GM12865 (cell line): Measurements from ENCODE around the gene NDUFS4.

Source experiments
- DNase-seq: peaks from one replicate; pipeline ENCODE4 v3.0.0; 2010; ENCODE audit warnings: low read depth
- H3K4me3 ChIP-seq: 2 replicates; pipeline ENCODE4 v1.5.1; 2011; ENCODE audit warnings: mild to moderate bottlenecking, low read depth, low read length, control low read depth
- TF ChIP-seq, protein P1 (sequence below): IDR thresholded peaks from 2 replicates; pipeline ENCODE4 v1.5.1; 2011; ENCODE audit warnings: low read length, control low read depth, low read depth, inconsistent platforms; ENCODE audit not compliant: insufficient read depth; ENCODE audit errors: missing control alignments

Gene NDUFS4

DNA sequence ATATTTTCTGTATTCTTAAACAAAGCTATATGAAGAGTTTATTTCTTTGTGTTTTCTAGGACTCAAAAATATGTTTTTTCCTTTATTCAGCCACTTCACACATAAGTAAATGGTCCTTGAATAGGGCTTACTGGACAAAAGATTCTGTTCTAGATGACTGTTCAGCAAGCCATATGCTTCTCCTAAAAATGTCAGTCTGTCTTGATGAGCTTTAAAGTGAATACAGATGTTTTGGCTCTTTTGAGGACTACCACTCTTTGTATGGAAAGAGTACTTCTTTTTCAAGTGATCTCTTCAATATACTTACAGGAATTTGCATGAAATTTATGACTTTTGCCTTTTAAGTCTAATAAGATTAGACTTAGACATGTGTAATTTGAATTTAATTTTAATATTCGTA is 8.4 kb downstream of the NDUFS4 start:
- no peak for DNase-seq
- TF ChIP-seq, protein P1, sequence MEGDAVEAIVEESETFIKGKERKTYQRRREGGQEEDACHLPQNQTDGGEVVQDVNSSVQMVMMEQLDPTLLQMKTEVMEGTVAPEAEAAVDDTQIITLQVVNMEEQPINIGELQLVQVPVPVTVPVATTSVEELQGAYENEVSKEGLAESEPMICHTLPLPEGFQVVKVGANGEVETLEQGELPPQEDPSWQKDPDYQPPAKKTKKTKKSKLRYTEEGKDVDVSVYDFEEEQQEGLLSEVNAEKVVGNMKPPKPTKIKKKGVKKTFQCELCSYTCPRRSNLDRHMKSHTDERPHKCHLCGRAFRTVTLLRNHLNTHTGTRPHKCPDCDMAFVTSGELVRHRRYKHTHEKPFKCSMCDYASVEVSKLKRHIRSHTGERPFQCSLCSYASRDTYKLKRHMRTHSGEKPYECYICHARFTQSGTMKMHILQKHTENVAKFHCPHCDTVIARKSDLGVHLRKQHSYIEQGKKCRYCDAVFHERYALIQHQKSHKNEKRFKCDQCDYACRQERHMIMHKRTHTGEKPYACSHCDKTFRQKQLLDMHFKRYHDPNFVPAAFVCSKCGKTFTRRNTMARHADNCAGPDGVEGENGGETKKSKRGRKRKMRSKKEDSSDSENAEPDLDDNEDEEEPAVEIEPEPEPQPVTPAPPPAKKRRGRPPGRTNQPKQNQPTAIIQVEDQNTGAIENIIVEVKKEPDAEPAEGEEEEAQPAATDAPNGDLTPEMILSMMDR: no peak
- no peak overlapping the region for H3K4me3 ChIP-seq

- no peak for DNase-seq
- no peak overlapping the region for H3K4me3 ChIP-seq
- TF ChIP-seq, protein P1: no peak
These were observed 9.0 kb downstream of the NDUFS4 start for GRCh38 chr5:53569453-53569852.

GRCh38 chr5:53571403-53571802 is 11.0 kb downstream of the NDUFS4 start:
- no peak for DNase-seq
- TF ChIP-seq, protein P1: no peak

GRCh38 chr5:53575101-53575500 is 14.7 kb downstream of the NDUFS4 start:
- TF ChIP-seq, protein P1: no peak
- no peak for DNase-seq
- no peak overlapping the region for H3K4me3 ChIP-seq

More at GRCh38 chr5:53571403-53571802, 11.0 kb downstream of the NDUFS4 start:
- no peak overlapping the region for H3K4me3 ChIP-seq

- TF ChIP-seq, protein P1: no peak
These were observed 15.4 kb downstream of the NDUFS4 start for GRCh38 chr5:53575831-53576230.

DNA sequence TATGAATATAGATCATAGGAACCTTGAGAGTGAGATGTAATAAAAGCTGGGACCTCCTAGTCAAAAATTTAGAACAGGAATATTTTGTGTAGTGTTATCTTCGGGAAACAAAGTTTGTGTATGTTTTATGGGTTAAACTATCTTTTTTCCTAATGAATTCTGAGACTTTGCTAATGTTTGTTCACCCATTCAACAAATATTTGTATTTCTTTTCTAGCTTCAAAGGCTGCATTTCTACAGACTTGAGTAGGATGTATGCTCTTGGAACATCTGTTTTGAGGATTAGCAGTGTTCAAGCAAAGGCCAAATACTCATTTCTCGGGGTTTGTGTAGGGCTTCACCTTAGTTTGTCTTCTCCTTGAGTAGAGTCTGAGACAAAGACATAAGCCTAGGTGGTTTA is 16.2 kb downstream of the NDUFS4 start:
- TF ChIP-seq, protein P1: no peak
- DNase-seq: no peak
- H3K4me3 ChIP-seq: no peak overlapping the region

More at GRCh38 chr5:53575831-53576230, 15.4 kb downstream of the NDUFS4 start:
- no peak for DNase-seq
- H3K4me3 ChIP-seq: no peak overlapping the region

GRCh38 chr5:53578854-53579253 is 18.4 kb downstream of the NDUFS4 start:
- no peak for DNase-seq
- TF ChIP-seq, protein P1: no peak
- no peak overlapping the region for H3K4me3 ChIP-seq
